ENCODE data around the gene TAOK3.

- TF ChIP-seq CTCF (IDR thresholded peaks at IDR 0.05; ENCODE audit: low read depth, low read length, poor library complexity, severe bottlenecking) (no peak), EZH2phosphoT487 (IDR thresholded peaks at IDR 0.05; ENCODE audit: borderline replicate concordance, low read length) (no peak)
Measured at GRCh38 chr12:118119449-118119879, 253.2 kb downstream of the TAOK3 start.

Data from DOHH2 (cell line).